ENCODE measurements around the gene GARRE1. TPM values are rescaled to one million over a fixed set of nuclear protein-coding genes. Genes with fewer than 3 reads are reported as not detected.

GARRE1 gene
- total and polyA plus RNA-seq, 12 donors, result 5.1 to 20.9 (median 13.5) TPM

- Histone ChIP-seq H3K9me3 (replicated peaks in 1 of 3) (no peaks in the 10 kb centered on the region), H3K4me1 (replicated peaks in 1 of 2) (peaks cover 0 to 18% of the 10 kb centered on the region in 2 donors), H3K27ac (peak overlapping the region in 2 of 5 donors; percentile 30 to 35), H3K36me3 (replicated peaks in 1 of 2) (no peaks in the 10 kb centered on the region), H3K27me3 (no peaks in the 10 kb centered on the region), H3K4me3 (no peak overlapping the region)
- TF ChIP-seq CTCF (IDR thresholded peaks at IDR 0.05), result no peak
- no peak for TF ChIP-seq POLR2A (IDR thresholded peaks at IDR 0.05)
- intact Hi-C loops (cut with DNase I), result no loop called here
- DNase-seq, result peak in 1 of 7 donors; percentile 29
- 40 to 49% (median 44%) methylated on average over 2 of the region's 2 CpGs for WGBS, 4 donors
Observed at GRCh38 chr19:34282611-34283519, 28.5 kb downstream of the GARRE1 start.

GRCh38 chr19:34284505-34284904 is 30.2 kb downstream of the GARRE1 start:
- H3K4me1 ChIP-seq (replicated peaks in 1 of 2), result peaks cover 0 to 18% of the 10 kb centered on the region in 2 donors
- 74 to 84% (median 77%) methylated on average over 2 of the region's 2 CpGs for WGBS, 4 donors
- H3K27ac ChIP-seq, result no peak overlapping the region
- H3K27me3 ChIP-seq, result no peaks in the 10 kb centered on the region
- intact Hi-C loops (cut with DNase I), result no loop called here
- no peak overlapping the region for H3K4me3 ChIP-seq
- no peak for TF ChIP-seq CTCF (IDR thresholded peaks at IDR 0.05)
- no peak for TF ChIP-seq POLR2A (IDR thresholded peaks at IDR 0.05)
- no peak for DNase-seq
- no peaks in the 10 kb centered on the region for H3K9me3 ChIP-seq (replicated peaks in 1 of 3)
- H3K36me3 ChIP-seq (replicated peaks in 1 of 2), result no peaks in the 10 kb centered on the region

- TF ChIP-seq CTCF (IDR thresholded peaks at IDR 0.05), result no peak
- no peak for TF ChIP-seq POLR2A (IDR thresholded peaks at IDR 0.05)
- intact Hi-C loops (cut with DNase I), result no loop called here
- H3K4me3 ChIP-seq, result no peak overlapping the region
- H3K4me1 ChIP-seq (replicated peaks in 1 of 2), result peaks cover 0 to 11% of the 10 kb centered on the region in 2 donors
- H3K27me3 ChIP-seq, result no peaks in the 10 kb centered on the region
- peak overlapping the region in 1 of 5 donors; percentile 13 for H3K27ac ChIP-seq
- DNase-seq, result peak in 1 of 7 donors; percentile 29
- no peaks in the 10 kb centered on the region for H3K36me3 ChIP-seq (replicated peaks in 1 of 2)
- no peaks in the 10 kb centered on the region for H3K9me3 ChIP-seq (replicated peaks in 1 of 3)
- WGBS, 4 donors, result 91 to 97% (median 93%) methylated on average over 3 of the region's 3 CpGs
Observed at GRCh38 chr19:34287662-34288140, 33.3 kb downstream of the GARRE1 start.

- DNase-seq, result peak in 1 of 7 donors; percentile 25
- TF ChIP-seq POLR2A (IDR thresholded peaks at IDR 0.05), result no peak
- TF ChIP-seq CTCF (IDR thresholded peaks at IDR 0.05), result no peak
- Histone ChIP-seq H3K4me3 (no peak overlapping the region), H3K36me3 (replicated peaks in 1 of 2) (no peaks in the 10 kb centered on the region), H3K4me1 (replicated peaks in 1 of 2) (peaks cover 0 to 4% of the 10 kb centered on the region in 2 donors), H3K27ac (no peak overlapping the region), H3K27me3 (no peaks in the 10 kb centered on the region), H3K9me3 (replicated peaks in 1 of 3) (no peaks in the 10 kb centered on the region)
- 93 to 98% (median 97%) methylated on average over 4 of the region's 4 CpGs for WGBS, 4 donors
- intact Hi-C loops (cut with DNase I), result no loop called here
Observed at GRCh38 chr19:34288381-34288780, 34.0 kb downstream of the GARRE1 start.

Measured in adrenal gland (tissue), 12 donors.